GM12874 (cell line): Measurements from ENCODE around the gene STK33.

Experiments used
- TF ChIP-seq, protein P1 (sequence below): IDR thresholded peaks from 2 replicates; pipeline ENCODE4 v1.5.1; 2011; ENCODE audit warnings: low read depth, mild to moderate bottlenecking, control low read depth, low read length, moderate library complexity; ENCODE audit not compliant: insufficient read depth

The STK33 gene

DNA sequence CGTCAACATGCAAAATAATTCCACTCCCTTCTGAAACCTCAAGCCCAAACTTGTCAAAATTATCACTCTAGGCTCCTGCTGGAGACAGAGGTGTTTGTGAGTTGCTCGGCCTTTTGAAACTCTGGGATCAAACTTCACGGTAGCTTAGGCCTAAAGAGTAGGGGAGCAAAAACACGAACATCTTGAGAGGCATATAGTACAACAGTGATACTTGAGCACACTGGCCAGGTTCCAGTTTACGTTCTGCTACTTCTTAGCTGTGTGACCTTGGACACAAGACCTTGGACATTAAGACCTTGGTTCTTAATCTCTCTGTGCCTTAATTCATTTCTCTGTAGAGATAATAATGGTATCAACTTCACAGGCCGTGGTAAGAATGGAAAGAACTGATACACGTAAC is 206.9 kb downstream of the STK33 start:
- TF ChIP-seq, protein P1, sequence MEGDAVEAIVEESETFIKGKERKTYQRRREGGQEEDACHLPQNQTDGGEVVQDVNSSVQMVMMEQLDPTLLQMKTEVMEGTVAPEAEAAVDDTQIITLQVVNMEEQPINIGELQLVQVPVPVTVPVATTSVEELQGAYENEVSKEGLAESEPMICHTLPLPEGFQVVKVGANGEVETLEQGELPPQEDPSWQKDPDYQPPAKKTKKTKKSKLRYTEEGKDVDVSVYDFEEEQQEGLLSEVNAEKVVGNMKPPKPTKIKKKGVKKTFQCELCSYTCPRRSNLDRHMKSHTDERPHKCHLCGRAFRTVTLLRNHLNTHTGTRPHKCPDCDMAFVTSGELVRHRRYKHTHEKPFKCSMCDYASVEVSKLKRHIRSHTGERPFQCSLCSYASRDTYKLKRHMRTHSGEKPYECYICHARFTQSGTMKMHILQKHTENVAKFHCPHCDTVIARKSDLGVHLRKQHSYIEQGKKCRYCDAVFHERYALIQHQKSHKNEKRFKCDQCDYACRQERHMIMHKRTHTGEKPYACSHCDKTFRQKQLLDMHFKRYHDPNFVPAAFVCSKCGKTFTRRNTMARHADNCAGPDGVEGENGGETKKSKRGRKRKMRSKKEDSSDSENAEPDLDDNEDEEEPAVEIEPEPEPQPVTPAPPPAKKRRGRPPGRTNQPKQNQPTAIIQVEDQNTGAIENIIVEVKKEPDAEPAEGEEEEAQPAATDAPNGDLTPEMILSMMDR = no peak

DNA sequence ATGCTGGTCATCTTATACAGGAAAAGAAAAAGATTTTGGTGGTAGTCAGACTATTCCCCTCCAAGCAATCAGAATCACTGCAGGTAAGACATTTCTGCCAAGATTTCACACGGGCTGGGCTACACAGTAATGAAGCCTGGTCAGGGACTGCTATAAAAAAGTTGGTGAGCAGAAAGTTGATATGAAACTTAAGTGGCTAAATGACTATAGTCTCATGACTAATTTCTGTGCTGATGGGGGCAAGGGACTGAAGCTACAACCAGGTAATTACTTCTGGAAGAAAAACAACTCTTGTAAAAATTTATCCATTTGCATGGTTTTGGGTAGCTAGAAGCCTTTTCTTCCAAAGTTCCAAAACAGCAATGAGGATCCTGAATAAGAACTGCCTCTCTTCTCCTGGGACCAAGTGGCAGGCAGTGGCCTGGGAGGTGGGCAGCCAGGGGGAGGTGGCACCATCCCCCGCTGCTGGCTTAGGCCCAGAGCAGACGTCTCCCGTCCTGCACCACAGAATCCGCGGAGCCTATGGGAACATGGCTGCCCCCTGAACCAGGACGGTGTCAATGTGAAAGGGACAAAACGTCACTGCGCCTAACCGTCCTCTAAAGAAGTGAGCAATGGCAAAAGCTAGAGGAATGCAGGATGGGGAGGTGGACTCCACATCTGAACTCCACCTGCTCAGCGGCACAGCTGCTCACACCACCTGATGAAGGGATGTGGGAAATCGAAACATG is 207.7 kb downstream of the STK33 start:
- TF ChIP-seq, protein P1 = no peak

DNA sequence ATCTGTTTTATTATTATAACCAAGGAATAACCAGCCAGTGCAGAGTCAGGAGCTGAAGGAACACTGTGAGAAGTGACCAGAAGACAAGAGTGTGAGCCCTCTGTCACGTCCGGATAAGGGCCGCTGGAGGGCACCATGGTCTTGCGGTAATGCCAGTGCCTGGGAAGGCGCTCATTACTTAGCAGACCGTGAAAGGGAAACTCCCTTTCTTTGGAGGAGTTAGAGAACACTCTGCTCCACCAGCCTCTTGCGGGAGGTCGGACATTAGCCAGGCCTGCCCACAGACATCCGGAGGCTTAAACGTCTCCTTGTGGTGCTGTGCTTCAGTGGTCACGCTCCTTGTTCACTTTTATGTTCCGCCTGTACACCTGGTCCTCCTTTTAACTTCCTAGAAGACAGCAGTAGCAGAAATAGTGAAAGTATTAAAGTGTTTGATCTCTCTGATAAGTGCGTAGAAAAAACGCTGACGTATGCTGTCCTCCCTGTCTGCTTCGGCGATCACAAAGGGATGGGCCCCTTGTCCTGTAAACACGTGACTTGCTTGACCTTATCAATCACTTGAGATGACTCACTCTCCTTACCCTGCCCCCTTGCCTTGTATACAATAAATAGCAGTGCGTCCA is 209.7 kb downstream of the STK33 start:
- TF ChIP-seq, protein P1 = no peak

DNA sequence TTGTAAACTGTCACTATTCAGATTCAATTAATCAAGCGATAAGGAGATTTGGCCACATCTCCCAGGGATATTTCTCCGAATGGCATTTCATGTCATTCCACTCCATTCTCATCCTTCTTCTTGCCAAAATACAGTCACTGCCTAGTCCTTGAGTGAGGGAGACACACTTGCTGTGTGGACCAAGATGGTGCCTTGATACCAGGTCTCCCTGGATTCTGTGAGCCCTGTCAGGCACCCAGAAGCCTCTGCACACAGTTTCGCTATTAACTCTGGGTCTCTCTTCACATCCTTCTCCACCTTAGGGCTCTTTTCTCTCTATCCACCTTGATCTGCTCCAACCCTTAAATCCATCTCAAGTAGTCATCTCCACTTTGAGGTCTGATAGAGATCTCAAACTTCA is 210.4 kb downstream of the STK33 start:
- TF ChIP-seq, protein P1 = no peak

DNA sequence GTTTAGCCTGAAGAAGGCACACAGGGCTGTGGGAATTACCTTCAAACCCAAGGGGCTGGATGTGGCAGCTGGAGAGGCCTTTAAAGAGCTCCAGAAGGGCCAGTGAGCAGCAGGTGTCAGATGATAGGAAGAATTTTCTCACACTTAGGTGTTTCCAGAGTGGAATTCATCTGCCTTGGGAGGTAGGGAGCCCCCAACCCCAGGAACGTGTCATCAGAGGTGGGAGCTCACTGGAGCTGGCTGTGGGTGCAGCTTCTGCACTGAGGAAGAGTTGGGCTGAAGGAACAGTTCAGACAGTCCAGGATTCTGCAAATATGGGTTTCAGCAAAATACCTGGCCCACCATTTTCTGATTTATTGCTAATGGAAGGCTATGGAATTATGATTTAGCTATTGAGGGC is 210.8 kb downstream of the STK33 start:
- TF ChIP-seq, protein P1 = no peak

DNA sequence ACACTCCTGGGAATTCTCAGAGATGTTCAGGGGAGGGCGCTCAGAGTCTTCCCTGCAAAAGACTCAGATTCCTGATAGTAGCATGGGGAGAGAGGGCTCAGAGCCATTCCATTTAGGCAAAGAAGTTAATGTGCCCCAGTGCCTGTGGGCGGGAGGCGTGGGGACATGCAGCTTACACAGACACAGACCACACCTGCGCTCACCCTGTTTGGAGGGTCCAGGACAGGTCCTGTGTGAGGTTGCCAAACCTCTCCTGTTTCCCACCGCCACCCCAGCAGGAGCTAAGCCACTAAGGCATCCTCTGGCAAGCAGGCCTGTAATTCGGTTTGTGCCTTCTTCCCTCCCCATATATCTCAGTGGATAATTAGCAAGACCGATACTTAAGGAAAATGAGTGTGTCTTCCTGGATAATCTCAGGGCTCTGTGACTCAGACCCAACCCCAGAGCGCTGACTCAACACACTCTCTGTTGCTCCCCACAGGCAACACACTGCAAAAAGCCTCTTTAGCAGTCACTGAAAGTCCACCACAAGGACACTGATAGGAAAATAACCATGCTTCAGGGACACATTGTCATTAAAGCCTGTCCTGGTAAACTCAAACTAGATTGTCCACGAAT is 211.5 kb downstream of the STK33 start:
- TF ChIP-seq, protein P1 = no peak

DNA sequence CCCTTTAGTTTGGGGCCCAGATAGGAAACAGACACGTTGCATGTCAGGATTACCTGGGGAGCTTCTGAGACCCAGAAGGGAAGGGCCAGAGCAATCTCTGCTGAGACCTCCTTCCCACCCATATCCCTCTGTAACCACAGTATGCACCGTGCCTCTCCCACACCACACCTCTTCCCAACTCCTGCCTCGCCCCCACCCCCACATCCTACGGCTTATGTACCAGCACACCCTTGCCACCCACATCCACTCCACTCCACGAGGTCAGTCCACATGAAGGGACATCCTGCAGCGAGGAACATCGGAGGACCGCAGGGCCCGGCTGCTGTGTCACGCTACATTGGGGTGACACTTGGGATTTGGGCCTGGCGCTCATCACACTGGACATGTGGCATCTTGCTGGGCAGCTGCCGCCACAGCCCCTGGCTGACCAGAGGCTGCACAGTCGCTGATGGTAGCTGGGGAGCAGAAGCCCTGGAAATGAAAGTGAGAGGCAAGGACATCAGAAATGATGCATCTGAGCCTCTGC is 212.1 kb downstream of the STK33 start:
- TF ChIP-seq, protein P1 = no peak
